ENCODE data around the gene ZBTB12.

The ZBTB12 gene

DNA sequence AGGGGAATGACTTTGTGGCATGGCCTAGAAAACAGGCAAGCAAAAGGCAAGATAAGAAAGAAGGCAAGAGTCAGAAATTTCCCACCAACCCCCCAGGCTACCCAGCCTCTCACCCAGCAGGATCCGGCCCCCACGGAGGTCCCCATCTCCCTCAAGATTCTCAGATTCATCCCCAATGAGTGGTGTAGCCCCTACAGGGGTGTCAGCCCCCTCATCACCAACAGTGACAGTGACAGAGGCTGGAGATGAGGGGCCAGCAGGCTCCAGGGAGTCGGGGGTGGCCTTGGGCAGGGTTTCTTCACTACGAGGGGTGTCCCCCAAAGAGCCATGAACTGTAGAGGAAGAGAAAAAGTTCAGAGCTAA lies 5.4 kb downstream of the ZBTB12 start:
- DNase-seq, result no peak

DNA sequence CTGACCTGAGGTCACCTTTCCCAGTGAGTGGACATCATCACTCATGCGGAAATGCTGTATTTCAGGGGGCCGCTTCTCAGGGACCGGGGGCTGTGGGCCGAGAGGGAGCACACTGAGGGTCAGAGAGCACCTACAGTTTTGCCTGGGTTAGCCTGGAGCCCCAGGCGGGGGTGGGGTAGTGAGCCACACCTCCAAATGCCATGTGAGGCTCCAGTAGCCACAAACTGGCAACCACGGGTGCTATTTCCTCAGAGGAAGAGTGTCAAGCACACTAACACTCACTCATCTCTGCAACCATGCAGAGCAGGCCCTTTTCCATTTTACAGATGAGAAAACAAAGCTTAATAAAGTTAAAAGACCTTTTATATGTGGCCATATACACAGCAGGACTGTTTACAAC lies 9.1 kb downstream of the ZBTB12 start:
- DNase-seq, result no peak

DNA sequence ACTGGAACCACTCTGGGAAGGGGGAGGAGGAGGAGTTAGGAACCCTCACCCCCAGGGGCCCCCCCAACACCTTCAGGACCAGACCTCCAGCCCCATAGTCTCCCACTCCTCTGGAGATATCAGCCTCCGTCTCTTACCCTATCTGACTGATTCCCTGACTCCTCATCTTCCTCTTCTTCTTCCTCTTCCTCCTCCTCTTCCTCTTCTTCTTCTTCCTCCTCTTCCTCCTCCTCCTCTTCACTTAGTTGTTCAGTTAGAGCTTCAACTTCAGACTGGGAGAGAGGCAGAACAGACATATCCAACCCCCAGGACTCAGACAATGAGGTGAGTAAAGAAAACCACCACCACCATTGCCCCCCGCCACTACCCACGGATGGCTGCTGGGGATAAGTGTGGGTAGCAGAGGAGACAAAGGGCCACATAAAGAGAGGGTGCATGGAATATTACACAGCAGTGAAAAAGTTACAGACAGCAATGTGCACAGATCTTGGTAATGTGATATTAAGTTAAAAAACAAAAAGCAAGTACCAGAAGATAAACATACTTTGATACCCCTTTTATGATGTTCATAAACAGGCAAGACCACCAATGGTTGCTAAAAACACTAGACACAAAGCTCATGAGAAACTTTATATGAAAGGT lies 12.4 kb downstream of the ZBTB12 start:
- DNase-seq, result no peak

DNA sequence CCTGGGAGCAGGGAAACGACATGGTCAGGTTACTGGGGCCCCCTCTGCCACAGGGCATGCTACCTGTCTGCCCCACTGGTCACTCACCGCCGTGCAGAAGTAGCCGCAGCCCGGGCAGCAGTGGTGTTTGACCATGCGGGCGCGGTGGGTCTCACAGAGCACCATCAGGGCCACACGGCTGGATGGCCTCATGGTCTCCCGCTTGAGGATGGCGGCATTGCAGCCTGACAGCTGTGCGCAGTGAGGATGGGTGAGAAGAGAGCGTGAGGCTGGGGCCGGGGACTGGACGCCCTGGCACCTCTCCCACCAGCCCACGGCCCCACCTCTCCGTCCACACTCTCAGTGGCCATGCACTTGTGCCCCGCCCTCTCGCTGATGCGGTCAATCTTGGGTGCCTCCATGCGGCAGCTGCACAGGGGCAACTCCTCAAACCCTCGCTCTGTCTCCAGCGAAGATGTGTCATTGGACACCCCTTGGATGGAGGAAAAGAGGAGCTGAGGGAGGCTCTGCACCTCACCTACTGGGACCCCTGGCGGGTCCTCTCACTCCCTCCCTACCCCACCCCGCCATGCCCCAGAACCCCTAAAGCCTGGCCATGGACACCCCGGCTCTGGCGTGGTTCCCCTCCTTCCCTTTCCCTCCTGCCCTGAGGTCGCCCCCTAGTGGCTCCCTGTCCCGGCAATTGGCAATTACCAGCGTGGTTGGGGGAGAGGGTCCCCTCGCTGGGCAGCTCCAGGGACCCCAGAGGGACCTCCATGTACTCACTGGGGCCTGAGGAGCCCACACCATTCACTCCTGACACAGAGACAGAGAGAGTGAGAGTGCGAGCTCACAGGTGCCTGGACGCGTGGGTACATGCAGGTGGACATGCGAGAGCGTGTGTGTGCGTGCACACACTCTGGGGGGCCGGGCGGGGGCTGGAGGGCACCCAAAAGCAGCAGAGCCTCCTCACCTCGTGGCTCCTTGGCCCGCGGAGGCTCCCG lies 13.3 kb downstream of the ZBTB12 start:
- peak; percentile 53 for DNase-seq

DNA sequence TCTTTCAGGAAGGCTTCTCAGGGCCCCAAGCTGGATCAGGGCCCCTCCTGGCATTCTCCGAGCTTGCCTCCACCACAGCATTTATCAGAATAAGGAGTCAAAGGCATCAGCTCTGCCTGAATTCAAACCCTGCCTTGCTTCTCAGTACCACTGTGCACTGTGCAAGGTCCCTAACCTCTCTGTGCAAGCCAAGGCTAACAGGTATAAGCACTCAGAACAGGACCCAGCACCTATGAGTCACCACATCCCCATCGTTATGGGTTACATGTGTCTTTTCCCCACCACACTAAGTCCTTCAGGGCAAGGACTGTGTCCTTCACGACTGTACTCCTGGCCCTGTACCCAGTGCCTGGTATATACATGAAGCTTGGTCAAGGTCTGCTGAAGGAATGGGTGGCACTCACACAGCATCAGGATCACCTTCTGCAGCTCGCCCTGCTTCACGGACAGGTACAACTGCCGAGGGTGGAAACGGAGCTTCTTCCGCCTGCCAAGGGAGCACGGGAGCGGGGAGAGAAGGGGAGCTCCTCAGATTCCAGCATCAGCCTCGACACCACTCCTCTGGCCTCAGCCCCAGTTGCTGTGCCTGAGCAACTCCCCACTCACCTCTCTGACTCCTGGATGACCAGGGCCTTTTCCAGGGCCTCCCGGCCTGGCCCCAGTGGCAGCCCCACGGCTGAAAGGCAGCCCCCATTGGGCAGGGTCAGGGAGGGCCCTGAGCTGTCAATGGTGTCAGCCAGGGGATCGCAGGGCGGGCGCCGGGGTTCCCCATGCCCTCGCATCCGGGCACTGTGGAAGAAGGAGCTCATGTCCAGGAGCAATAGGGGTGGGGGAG lies 14.5 kb downstream of the ZBTB12 start:
- no peak for DNase-seq

DNA sequence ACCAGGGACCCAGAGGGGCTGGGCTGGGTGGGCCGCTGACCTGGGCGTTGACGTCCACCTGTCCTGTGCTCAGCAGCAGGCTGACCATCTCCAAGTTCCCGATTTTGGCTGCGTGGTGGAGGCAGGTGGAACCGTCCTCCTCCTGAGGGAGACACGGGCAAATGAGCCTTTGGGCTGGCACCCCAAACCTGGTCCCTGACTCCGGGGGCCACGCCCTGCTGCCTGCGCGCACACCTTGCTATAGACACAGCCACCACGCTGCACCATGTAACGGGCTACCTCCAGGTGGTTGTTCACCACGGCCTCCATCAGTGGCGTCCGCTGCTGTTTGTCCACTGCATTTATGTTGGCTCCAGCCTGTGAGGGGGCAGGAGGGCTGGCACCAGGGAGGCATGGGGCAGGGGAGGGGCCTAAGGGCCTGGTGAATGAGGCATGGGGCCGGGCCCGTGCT lies 15.3 kb downstream of the ZBTB12 start:
- no peak for DNase-seq

DNA sequence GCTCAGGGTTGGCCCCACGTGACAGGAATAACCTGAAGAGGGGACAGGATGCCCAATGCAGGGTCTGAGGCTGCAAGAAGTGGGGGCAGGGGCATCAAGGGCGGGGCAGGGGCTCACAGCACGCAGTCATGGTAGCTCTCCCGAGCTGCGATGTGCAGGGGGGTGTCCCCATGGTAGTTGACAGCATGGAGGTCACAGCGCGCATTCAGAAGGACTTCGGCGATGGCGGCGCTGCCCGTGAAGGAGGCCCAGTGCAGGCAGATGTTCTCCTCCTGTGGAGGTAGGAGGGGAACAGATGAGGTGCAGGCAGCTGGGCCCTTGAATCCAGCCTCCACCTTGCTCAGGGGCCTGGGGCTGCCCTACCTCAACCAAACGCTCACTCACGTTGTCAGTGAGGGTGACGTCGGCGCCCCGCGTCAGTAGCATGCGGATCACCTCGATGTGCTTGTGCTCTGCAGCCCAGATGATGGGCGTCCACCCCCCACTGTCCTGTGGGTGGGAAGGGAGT lies 17.3 kb downstream of the ZBTB12 start:
- no peak for DNase-seq

DNA sequence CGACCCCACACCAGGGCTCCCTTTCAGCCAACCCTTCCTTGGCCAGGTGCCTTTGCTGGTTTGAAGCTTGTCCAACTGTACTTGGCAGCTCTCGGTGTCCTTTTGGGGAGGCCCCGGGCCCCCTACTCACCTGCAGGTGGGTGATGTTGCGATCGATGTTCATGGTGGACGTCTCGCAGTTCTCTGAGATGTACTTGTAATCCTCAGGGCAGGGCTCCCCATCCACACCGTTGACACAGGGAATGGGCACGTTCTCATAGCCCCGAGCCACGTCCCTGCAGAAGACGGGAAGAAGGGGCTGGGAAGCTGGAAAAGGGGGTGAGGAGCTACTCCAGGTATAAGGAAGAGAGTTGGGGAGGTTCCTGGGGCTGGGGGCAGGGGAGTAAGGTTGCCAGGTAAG lies 18.2 kb downstream of the ZBTB12 start:
- no peak for DNase-seq

DNA sequence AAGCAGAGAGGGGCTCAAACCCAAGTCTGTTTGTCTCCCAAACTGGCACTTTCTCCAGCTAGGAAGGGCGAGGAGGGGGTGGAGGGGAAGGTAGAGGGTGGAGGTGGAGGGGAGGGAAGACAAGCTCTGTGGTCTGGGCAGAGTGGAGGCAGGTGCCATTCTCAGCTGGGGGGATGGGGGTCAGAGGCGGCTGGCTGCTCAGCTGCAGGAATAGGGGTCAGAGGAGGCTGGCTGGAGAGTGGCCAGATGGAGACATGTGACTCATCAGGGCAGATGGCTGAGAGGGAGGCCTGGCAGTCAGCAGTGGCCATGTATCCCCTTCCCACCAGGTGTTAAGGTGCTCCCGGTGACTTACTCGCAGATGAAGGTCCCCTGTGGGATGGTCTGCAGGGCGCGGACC lies 19.5 kb downstream of the ZBTB12 start:
- no peak for DNase-seq

DNA sequence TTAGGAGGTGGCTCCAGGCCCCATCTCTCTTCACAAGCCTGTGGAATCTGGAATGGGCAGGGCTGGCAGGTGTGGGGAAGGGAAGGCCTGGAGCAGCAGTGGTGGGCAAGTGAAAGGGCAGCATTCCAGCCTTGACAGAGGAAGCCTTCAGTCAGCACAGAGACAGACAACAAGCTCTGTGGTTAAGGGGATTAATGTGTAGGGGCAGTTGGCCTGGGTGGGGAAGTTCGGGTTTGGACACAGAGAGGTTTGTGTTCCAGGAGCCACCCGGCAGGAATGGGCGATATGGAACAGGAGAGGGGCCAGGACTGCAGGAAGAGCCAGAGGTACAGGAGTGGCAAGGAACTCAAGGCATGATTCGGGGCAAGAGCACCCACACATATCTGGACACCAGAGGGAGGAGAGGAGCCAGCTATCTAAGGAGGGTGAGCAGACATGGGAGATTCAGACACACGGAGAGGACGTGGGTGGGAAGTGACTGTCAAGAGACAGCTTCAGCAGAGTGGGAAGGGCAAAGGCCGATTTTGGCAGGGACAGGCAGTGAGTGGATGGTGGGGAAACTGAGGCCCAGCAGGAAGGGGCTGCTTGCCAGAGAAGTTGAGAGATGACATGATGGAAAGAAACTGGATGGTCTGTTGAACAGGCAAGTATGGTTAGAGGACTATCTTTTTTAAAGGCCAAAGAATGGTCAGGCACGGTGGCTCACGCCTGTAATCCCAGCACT lies 20.6 kb downstream of the ZBTB12 start:
- DNase-seq, result no peak

DNA sequence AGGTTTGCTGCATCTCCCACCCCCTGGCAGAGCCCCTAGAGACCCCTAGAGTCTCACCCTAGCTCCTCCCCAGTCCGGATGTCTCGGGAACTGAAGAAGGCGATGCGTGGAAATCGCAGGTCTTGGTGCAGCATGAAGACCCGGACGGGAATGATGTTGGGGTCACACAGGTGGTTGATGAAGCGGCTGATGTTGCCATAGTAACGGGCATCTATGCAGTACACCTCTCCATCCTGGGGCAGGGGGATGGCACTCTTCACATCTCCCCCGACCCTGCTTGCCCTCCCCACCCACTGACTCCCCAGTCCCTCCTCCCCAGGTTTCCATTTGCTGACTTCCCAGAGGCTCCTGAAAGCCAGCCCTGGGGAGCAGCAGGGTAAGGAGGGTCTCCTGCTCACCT lies 21.3 kb downstream of the ZBTB12 start:
- no peak for DNase-seq

DNA sequence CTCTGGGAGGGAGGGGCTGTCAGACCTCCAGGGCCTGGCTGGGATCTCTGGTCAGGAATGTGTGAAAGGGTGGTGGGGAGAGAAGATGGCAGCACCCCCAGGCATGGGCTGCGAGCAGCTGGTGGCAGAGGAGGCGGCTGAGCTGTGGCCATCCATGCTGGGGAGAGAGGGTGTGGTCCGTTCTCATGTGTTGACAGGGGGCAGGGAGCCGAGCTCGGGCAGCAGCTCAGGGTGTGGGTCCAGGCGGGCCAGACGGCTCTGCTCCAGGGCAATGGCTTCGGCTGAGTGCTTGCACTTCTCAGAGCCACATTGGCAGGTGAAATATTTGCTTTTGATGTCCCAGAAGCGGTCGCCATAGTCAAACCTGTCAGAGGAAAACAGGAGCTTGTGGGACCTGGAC lies 22.0 kb downstream of the ZBTB12 start:
- DNase-seq, result no peak

DNA sequence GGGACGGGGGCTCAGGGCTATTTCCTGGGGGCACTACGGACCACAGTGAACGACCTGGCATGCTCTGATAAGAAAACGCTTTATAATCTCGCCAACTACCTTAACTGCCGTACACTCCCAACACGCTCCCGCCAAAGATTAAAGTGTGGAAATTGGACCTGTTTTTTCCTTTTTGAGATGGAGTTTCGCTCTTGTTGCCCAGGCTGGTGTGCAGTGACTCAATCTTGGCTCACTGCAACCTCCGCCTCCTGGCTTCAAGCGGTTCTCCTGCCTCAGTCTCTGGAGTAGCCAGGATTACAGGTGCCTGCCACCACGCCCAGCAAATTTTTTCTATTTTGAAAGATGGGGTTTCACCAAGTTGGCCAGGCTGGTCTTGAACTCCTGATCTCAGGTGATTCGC lies 22.7 kb downstream of the ZBTB12 start:
- no peak for DNase-seq

DNA sequence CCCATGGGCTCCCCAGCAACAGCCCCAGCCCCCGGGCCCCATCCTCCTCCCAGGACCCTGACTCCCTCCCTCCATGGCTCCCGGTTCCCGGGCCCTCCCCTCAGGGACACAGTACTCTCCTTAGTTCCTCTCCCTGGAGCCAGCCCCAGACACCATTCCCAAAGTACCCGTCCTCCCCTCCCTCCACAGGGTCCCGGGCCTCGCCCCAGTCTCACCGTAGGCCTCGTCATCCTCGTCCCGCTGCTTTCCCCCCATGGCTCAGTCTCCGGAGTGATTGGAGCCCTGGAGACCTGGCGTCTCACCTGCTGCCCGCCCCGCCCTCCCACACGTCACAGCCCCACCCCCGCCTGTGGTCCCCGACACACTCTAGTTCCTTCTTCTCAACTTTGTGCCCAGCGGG lies 23.2 kb downstream of the ZBTB12 start, which contains the start of gene SLC44A4:
TSS of gene SLC44A4 (minus strand) at position 272 of the 400 bp plus-strand sequence. CDS start at position 255, 17 bp downstream.
- DNase-seq, result no peak

DNA sequence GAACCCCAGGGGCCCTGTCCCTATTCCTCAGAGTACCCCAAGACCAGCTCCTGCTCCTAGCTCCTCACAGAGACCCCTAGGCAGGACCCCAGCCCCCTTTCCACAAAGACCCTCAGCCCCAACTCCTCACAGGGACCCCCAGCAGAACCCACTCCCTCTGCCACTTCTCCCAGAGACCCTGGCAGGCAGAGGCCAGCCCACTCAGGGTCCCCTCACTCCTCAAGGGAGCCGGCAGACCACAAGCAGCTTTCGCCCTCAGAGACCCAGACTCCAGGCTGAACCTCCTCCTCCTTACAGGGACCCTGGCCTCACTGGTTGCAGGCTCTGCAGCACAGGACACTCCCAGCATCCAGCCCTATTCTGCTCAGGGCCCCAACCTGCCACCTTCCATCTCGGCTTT lies 23.7 kb downstream of the ZBTB12 start:
- DNase-seq, result no peak

DNA sequence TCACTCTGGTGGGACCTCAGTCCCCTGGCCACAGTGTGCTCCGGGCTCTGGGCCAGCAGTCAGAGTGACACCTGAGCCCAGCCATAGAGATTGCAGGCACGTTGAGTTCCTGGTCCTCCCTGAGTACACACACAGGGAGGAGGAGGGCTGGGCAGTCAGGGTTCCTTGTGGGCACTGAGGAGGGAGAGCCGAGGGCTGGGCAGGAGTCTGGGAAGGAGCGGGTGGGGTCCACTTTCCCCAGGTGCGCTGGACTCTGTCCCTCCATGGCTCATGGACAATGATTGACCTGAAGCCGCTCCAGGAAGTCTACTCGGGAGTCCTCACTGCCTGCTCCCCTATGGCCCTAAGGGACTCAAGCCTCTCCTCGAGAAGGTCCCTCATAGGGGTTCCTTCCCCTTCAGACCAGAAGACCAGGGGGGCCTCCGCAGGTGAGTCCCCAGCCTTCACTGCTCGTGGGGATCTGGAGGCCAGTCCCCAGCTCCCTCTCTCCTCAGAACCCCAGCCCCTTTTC lies 24.2 kb downstream of the ZBTB12 start:
- no peak for DNase-seq

DNA sequence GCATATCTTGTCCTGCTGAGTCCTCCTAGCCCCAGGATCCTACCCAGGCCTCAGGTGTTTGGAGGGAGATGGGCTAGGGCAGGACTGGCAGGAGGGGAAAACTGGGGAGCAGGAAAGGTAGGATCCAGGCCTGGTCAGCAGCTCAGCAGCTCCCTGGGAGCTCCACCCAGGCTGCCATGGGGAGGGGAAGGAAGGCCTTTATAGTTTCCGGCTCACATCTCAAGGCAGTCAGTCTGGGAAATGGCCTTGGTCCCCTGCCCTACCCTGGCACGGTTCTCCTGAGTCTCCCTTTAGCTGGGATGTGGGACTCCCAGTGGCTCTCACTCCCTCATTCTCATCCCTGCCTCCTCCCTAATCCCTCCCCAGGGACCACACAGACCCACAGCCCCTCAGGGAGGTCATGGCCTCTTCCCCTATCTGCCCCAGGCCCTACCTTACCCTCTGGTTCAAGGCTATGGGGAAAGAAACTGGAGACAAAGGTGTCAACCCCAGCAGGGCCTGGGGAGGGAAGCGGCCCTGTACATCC lies 24.7 kb downstream of the ZBTB12 start:
- no peak for DNase-seq

DNA sequence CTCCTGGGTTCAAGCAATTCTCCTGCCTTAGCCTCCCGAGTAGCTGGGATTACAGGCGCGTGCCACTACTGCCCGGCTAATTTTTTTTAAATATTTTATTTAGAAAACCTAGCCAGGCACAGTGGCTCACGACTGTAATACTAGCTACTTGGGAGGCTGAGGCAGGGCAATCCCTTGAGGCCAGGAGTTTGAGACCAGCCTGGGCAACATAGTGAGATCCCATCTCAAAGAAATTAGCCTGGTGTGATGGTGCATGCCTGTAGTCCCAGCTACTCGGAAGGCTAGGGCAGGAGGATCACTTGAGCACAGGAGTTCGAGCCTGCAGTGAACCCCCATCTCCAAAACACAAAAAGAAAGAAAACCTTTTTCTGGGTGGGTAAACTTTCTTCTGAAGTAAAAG lies 25.5 kb downstream of the ZBTB12 start:
- DNase-seq, result no peak

DNA sequence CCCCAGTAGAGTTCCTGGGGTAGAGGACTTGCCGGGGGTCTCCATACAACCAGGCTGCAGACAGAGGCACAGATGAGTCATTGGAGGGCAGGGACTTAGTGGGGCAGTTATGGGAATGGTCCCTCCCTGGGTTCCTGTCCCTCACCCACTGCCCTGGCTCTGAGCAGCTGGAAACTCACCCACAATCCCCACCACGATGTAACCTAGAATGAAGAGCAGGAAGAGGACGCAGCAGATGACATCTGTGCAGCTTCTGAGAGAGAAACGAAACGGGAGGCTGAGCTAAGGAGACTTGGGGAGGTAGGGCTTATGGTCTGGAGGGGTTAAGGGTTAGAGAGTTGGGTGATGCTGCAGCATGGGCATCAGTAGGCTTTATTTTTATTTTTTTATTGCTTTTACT lies 26.0 kb downstream of the ZBTB12 start:
- no peak for DNase-seq

DNA sequence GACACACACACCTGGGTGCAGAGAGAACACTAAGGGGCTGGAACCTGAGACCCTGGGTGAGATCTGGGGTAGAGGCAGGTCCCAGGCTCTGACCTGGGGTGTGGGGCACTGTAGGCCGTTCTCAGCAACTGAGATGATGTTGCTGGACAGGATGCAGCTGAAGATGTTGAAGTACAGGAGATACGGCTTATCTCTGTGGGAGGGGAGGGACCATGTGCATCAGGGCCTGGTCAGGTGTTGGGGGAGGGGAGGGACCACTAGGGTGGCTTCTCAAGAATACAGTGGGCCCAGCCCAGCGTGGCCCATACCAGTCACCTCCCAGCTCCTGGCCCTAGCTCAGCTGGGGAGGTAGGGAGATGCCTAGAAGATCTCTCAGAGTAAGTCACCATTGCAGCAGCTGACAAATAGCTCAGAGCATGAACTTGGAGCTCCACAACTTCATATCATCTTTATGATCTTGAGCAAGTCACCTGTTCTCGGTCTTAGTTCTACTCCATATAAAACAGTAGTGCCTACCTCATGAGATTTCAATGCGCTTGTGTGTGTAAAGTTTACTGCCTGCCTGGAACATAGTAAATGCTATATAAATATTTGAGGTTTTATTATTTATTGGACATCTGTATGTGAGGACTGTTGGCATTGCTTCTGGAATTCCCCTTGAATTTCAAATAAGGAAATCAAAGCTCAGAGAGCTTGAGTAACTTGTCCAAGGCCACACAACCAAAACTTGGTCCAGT lies 26.9 kb downstream of the ZBTB12 start:
- DNase-seq, result no peak

DNA sequence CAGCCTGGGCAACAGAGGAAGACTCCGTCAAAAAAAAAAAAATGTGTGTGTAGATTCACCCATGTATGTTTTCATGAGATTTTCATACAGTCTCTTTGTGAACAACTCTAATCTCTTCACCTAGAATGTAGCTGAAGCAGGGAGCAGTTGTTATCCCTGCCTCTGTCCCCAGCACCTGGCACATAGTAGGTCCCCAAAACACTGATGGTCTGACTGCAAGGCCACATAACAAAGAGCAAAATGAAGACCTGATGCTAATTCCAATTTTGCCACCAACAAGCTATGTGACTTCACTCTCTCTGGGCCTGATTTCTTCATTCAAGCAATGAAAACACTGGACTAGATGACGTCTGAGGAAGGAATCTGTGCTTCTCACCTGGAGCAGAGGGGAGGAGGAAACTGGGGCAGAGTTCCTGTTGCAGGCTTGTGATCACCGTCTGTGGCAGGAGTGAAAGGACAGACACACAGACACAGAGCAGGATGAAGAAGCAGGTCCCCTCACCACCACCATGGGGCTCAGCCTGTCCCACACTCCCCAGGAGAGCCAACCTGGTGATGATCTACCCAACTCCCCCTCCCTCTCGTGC lies 27.7 kb downstream of the ZBTB12 start:
- no peak for DNase-seq

Data from effector CD4-positive, alpha-beta T cell (primary cell).